Sigmoid colon (tissue), 4 donors: ENCODE results near the gene DKC1.

ENCODE experiments used
- CTCF ChIP-seq, 4 experiments: fragments of 450-650 bp in 3 of 4; fragments of 200-600 bp in 1 of 4; IDR thresholded peaks; one replicate each; pipeline ENCODE4 v1.5.1; 2016 to 2019; ENCODE audit warnings: antibody characterized with exemption in 4 of 4, mild to moderate bottlenecking in 3 of 4, moderate library complexity in 2 of 4
- EP300 ChIP-seq, 4 donors: sonication (generic); formaldehyde crosslinking; IDR thresholded peaks; one replicate each; pipeline ENCODE4 v1.6.1; 2017; ENCODE audit warnings: antibody characterized with exemption in 4 of 4
- POLR2A ChIP-seq, 2 donors: fragments of 450-650 bp; IDR thresholded peaks; one replicate each; pipeline ENCODE4 v1.6.1; 2016; ENCODE audit warnings: antibody characterized with exemption in 2 of 2, mild to moderate bottlenecking in 2 of 2, moderate library complexity in 2 of 2
- POLR2AphosphoS5 ChIP-seq, 4 donors: sonication (generic); formaldehyde crosslinking; IDR thresholded peaks; one replicate each; pipeline ENCODE4 v1.6.1; 2017; ENCODE audit warnings: antibody characterized with exemption in 4 of 4

- TF ChIP-seq CTCF (IDR thresholded peaks at IDR 0.05) (no peak), POLR2AphosphoS5 (IDR thresholded peaks at IDR 0.05) (no peak), POLR2A (IDR thresholded peaks at IDR 0.05) (no peak), EP300 (IDR thresholded peaks at IDR 0.05) (no peak)
Observed at GRCh38 chrX:154776753-154777152, 14.1 kb downstream of the DKC1 start.
